Neural crest cell (in vitro differentiated cells): ENCODE results near the gene PLA2G3. TPM values are rescaled to one million over a fixed set of nuclear protein-coding genes. Genes with fewer than 3 reads are reported as not detected.

Experiments
- DNase-seq: peaks from one replicate; pipeline ENCODE4 v3.0.0; 2021; ENCODE audit warnings: low read depth, mixed read lengths, low spot score
- H3K27ac Mint-ChIP-seq: one replicate; pipeline ENCODE4 v1.8.0; 2021; ENCODE audit warnings: mild to moderate bottlenecking, mixed read lengths; ENCODE audit not compliant: unreplicated experiment
- H3K27me3 Mint-ChIP-seq: 2 replicates; pipeline ENCODE4 v1.8.0; 2021; ENCODE audit warnings: low read depth, mild to moderate bottlenecking, mixed read lengths
- H3K36me3 Mint-ChIP-seq: 2 replicates; pipeline ENCODE4 v1.8.0; 2021; ENCODE audit warnings: low read depth, mild to moderate bottlenecking, mixed read lengths
- H3K4me1 Mint-ChIP-seq: 2 replicates; pipeline ENCODE4 v1.8.0; 2021; ENCODE audit warnings: mixed read lengths
- H3K4me3 Mint-ChIP-seq: one replicate; pipeline ENCODE4 v1.8.0; 2021; ENCODE audit warnings: mild to moderate bottlenecking, mixed read lengths
- H3K9me3 Mint-ChIP-seq: 2 replicates; pipeline ENCODE4 v1.8.0; 2021; ENCODE audit warnings: mixed read lengths
- total RNA-seq: library from RNA; stranded (reverse); gene quantifications from 2 replicates; pipeline ENCODE4 v1.2.1, GENCODE V29; 2021
- TF ChIP-seq, protein P1 (sequence below): fragments of 200-600 bp; sonication (generic); conservative IDR thresholded peaks from 2 replicates; pipeline ENCODE4 v1.5.0; 2021; ENCODE audit warnings: antibody characterized with exemption, mild to moderate bottlenecking

Gene PLA2G3
- total RNA-seq, 1 donor from 2014 or later = 24.7 TPM

DNA sequence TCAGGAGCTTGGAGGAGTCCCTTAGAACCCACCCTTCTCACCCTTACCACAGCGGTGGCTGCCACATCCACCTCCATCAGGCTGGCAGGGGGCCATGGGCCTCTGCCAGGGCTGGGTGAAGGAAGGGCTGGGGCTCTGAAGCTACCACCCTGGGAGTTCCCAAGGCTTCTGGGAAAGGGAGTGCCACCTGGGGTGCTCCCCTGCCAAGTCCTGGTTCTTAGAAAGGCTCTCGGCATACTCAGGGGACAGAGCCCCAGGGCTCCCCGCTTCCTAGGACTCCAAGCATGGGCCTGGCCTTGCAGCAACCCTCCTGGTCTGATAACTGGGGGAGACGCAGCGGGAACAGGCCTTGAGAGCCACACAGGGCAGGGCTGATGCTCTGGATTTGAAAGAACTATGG is 438 bp upstream of the PLA2G3 start:
- Mint-ChIP-seq H3K36me3 (no peaks in the 10 kb centered on the region), H3K27ac (peak overlapping the region; percentile 93)

DNA sequence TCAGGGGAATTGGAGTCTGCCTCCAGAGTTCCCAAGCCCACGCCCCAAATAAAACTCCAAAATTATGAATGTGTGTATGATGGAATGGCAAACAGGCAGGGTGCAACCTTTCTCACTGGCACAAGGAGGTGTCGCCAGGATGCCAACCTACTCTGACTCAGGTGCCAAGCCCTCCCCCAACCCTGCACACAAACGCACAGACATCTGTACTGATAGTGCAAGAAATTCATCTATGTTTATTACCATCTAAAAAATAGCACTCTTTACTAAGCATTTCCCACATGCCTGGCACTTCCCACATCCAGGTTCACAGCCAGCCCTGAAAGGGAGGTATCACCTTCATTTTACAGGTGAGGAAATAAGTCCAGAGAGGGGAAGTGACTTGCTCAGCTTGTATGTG is 1.2 kb downstream of the PLA2G3 start:
- Mint-ChIP-seq H3K9me3 (no peaks in the 10 kb centered on the region), H3K36me3 (no peaks in the 10 kb centered on the region), H3K27ac (no peak overlapping the region), H3K27me3 (no peaks in the 10 kb centered on the region), H3K4me3 (peak overlapping the region; percentile 91), H3K4me1 (peaks cover 30% of the 10 kb centered on the region)
- no peak for DNase-seq
- TF ChIP-seq, protein P1, sequence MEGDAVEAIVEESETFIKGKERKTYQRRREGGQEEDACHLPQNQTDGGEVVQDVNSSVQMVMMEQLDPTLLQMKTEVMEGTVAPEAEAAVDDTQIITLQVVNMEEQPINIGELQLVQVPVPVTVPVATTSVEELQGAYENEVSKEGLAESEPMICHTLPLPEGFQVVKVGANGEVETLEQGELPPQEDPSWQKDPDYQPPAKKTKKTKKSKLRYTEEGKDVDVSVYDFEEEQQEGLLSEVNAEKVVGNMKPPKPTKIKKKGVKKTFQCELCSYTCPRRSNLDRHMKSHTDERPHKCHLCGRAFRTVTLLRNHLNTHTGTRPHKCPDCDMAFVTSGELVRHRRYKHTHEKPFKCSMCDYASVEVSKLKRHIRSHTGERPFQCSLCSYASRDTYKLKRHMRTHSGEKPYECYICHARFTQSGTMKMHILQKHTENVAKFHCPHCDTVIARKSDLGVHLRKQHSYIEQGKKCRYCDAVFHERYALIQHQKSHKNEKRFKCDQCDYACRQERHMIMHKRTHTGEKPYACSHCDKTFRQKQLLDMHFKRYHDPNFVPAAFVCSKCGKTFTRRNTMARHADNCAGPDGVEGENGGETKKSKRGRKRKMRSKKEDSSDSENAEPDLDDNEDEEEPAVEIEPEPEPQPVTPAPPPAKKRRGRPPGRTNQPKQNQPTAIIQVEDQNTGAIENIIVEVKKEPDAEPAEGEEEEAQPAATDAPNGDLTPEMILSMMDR = no peak

More for the DNA sequence above, 438 bp upstream of the PLA2G3 start:
- Mint-ChIP-seq H3K4me1 (peaks cover 30% of the 10 kb centered on the region), H3K9me3 (peaks cover 3% of the 10 kb centered on the region), H3K27me3 (no peaks in the 10 kb centered on the region), H3K4me3 (peak overlapping the region; percentile 91)
- DNase-seq = no peak
- TF ChIP-seq, protein P1 = no peak

DNA sequence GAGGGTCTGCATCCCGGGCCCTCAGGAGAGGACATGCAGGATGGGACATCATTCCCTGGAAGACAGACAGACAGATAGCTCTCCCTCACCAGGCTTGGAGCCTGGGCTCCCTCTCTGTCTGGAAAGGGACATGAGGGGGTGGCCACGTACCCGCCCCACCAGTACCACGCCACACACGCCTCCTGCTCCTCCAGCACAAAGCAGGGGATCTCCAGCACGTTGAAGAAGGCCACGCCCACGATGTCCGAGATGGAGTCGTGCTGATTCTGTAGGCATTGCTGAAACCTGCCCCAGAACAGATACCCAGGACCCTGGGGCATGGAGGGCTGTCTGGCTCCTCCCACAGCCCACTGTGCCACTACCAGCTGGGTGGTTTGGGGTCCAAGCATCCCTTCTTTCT is 2.2 kb downstream of the PLA2G3 start:
- H3K27ac Mint-ChIP-seq = no peak overlapping the region
- H3K36me3 Mint-ChIP-seq = no peaks in the 10 kb centered on the region
- TF ChIP-seq, protein P1 = no peak
- H3K27me3 Mint-ChIP-seq = no peaks in the 10 kb centered on the region
- H3K4me3 Mint-ChIP-seq = peak overlapping the region; percentile 74
- DNase-seq = no peak
- no peaks in the 10 kb centered on the region for H3K9me3 Mint-ChIP-seq
- peaks cover 30% of the 10 kb centered on the region for H3K4me1 Mint-ChIP-seq

DNA sequence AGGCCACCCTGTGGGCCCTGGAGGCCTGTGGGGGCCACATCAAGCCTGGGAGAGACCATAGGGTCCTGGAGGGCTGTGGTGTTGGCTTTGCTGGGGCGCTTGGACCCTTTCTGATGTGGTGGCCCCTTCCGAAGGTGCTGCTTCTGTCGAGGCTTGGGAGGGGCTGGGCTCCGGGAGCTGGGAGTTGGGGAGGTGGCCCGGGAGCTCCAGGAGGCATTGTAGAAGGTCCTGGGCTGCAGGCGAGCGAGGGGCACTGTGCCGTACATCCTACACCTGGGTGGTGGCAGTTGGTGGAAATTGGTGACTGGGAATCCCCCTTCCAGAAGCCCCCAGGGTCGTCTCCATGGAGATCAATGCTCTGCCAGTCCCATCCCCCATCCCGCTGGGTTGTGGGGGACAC is 2.6 kb downstream of the PLA2G3 start:
- TF ChIP-seq, protein P1 = no peak
- no peak for DNase-seq
- Mint-ChIP-seq H3K4me3 (no peak overlapping the region), H3K36me3 (no peaks in the 10 kb centered on the region), H3K9me3 (no peaks in the 10 kb centered on the region), H3K27me3 (no peaks in the 10 kb centered on the region), H3K4me1 (peaks cover 30% of the 10 kb centered on the region), H3K27ac (no peak overlapping the region)

DNA sequence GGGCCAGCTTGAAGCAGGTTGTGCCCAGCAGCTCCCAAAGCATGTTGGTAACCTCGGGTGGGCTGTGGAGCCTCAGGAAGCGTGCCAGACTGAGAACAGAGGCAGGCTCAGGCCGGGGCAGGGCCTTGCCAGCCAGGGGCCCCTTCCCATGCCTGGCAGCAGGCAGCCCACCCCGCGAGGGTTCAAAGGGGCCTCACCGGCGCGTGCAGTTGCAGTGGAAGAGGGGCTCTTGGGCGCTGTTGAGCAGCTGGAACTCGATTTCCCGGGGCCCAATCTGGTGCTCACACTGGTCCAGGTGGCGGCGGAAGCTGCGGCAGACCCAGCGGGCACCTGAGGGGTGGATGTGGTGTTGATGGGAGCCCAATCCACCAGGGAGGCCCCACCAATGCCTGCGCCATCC is 3.6 kb downstream of the PLA2G3 start:
- Mint-ChIP-seq H3K9me3 (no peaks in the 10 kb centered on the region), H3K4me1 (peaks cover 30% of the 10 kb centered on the region), H3K4me3 (no peak overlapping the region), H3K27ac (no peak overlapping the region), H3K36me3 (no peaks in the 10 kb centered on the region), H3K27me3 (no peaks in the 10 kb centered on the region)
- TF ChIP-seq, protein P1 = no peak
- no peak for DNase-seq

DNA sequence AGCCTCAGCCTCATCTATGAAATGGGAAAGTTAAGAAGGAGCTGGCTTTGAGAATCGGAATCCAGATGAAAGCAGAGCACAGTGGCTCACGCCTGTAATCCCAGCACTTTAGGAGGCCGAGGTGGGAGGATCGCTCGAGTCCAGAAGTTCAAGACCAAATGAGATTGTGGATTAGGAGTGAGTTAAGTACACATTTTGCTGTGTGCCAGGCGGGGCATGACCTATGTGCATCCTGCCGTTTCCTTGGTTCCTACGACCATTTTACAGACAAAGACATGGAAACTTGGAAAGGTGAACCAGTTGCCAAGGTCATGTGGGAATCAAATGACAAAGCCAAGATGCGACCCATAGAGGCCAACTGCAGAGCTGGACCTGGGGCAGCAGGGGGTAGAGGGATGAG is 4.2 kb downstream of the PLA2G3 start:
- Mint-ChIP-seq H3K9me3 (no peaks in the 10 kb centered on the region), H3K4me3 (peak overlapping the region; percentile 67), H3K27me3 (no peaks in the 10 kb centered on the region), H3K4me1 (peaks cover 30% of the 10 kb centered on the region), H3K27ac (no peak overlapping the region), H3K36me3 (no peaks in the 10 kb centered on the region)
- DNase-seq = no peak
- TF ChIP-seq, protein P1 = no peak
